Measurements from ENCODE around the gene SYNDIG1L.
"Not testable (repeated sequence)": the region's sequence is repeated elsewhere in the genome, so short reads cannot be mapped to it uniquely, and the experiment has no call there.

SYNDIG1L gene

DNA sequence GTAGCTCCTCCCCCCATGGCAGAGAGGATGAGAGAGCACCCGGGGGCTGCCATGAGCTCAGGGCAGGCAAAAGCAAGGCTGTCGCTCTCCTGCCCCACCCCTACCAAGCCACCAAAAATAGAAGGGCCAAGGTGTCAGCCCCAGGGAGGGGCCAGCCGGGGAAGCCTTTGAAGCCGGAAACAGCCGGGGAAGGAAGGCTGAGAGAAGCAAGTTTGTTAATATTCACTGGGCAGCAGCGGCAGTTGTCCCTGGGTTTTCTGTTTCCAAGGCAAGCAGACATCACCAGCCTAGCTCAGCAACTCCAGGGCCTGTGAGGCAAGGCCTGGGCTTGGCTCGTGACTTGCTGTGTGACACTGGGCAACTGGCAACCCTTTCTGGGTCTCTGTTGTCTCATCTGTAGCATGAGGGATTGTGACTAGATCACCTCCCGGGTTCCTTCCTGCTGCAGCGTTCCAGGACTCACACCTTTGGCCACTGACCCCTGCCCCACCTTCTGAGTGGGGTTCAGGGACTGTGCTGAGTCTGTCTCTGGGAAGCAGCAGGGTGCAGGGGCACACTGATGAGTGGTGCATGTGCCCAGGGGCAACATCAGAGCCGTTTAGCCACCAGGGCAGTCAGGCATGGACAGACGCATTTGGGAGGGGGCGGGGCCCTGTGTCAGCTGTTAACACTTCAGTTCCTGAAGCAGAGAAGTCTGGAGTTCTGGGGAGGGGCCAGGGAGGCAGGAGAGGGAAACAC, 24.3 kb downstream of the SYNDIG1L start:
- Histone ChIP-seq H3K4me1 (ENCODE audit: control insufficient read depth, insufficient read depth, low read length) (no peaks in the 10 kb centered on the region), H3K27me3 (ENCODE audit: control insufficient read depth, insufficient read depth, low read length) (peaks cover 91% of the 10 kb centered on the region), H3K36me3 (ENCODE audit: insufficient read depth, low read length) (no peaks in the 10 kb centered on the region), H3K4me3 (ENCODE audit: low read length) (no peak overlapping the region), H3K4me2 (ENCODE audit: low read length) (no peak overlapping the region), H3K9ac (ENCODE audit: low read depth, low read length) (no peak overlapping the region), H3K9me3 (replicated peaks; ENCODE audit: low read length) (no peaks in the 10 kb centered on the region)

DNA sequence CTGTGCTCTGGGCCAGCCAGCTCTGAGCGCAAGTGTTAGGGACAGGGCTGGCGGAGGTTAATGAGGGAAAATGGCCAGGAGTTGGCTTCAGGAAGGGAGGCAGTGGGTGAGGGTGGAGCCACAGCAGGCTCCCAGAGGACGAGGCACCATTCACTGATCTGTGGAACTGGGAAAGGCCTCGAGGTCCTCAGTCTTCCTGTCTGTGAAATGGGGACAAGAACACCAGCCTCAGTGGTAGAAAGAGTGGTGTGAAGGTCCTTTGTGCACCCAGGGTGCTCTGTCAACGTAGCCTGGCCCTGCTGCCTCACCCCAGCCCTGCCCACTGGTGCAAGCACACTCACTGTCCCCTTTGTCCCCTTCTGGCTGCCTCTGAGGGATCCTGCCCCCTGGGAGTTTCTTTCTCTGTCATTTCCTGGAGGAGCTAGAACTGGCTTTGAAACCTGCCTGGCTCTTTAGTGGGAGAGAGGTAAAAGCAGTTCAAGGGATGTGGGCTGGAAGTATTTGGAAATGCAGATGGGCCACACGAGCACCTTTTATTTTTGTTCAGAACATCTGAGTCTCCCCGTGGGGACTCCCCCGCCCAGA, 25.0 kb downstream of the SYNDIG1L start:
- H3K4me3 ChIP-seq (ENCODE audit: low read length) = no peak overlapping the region
- no peaks in the 10 kb centered on the region for H3K4me1 ChIP-seq (ENCODE audit: control insufficient read depth, insufficient read depth, low read length)
- H3K4me2 ChIP-seq (ENCODE audit: low read length) = no peak overlapping the region
- H3K9me3 ChIP-seq (replicated peaks; ENCODE audit: low read length) = no peaks in the 10 kb centered on the region
- no peak overlapping the region for H3K9ac ChIP-seq (ENCODE audit: low read depth, low read length)
- no peaks in the 10 kb centered on the region for H3K36me3 ChIP-seq (ENCODE audit: insufficient read depth, low read length)
- peaks cover 91% of the 10 kb centered on the region for H3K27me3 ChIP-seq (ENCODE audit: control insufficient read depth, insufficient read depth, low read length)

GRCh38 chr14:74400031-74400685, 25.9 kb downstream of the SYNDIG1L start:
- Histone ChIP-seq H3K27me3 (ENCODE audit: control insufficient read depth, insufficient read depth, low read length) (peaks cover 90% of the 10 kb centered on the region), H3K4me3 (ENCODE audit: low read length) (no peak overlapping the region), H3K9ac (ENCODE audit: low read depth, low read length) (no peak overlapping the region), H3K4me1 (ENCODE audit: control insufficient read depth, insufficient read depth, low read length) (no peaks in the 10 kb centered on the region), H3K9me3 (replicated peaks; ENCODE audit: low read length) (no peaks in the 10 kb centered on the region), H3K4me2 (ENCODE audit: low read length) (no peak overlapping the region), H3K36me3 (ENCODE audit: insufficient read depth, low read length) (no peaks in the 10 kb centered on the region)

DNA sequence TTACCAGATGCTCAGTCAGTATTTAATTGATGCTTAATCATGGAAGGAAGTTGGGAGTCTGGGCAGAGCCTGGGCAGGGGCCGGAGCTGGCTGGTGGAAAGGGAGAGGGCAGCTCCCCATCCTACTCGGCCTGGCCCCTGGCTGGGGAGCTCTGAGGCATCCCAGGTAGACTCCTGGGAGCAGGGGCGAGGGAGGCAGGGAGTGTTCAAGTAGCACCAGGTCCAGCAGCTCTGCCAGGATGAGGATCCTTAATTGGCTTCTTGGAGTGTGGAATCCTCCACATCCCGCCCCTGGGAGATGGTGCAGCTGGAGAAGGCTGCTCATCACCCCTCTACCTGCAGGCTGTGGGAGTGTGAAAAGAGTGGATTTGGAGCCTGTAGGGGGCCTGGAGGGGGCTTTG, 30.9 kb downstream of the SYNDIG1L start:
- Histone ChIP-seq H3K27me3 (ENCODE audit: control insufficient read depth, insufficient read depth, low read length) (peaks cover 77% of the 10 kb centered on the region), H3K4me1 (ENCODE audit: control insufficient read depth, insufficient read depth, low read length) (no peaks in the 10 kb centered on the region), H3K36me3 (ENCODE audit: insufficient read depth, low read length) (no peaks in the 10 kb centered on the region), H3K4me2 (ENCODE audit: low read length) (no peak overlapping the region), H3K9me3 (replicated peaks; ENCODE audit: low read length) (no peaks in the 10 kb centered on the region), H3K9ac (ENCODE audit: low read depth, low read length) (no peak overlapping the region), H3K4me3 (ENCODE audit: low read length) (no peak overlapping the region)

- Histone ChIP-seq H3K9ac (ENCODE audit: low read depth, low read length) (no peak overlapping the region), H3K36me3 (ENCODE audit: insufficient read depth, low read length) (no peaks in the 10 kb centered on the region), H3K4me2 (ENCODE audit: low read length) (no peak overlapping the region), H3K9me3 (replicated peaks; ENCODE audit: low read length) (no peaks in the 10 kb centered on the region), H3K4me1 (ENCODE audit: control insufficient read depth, insufficient read depth, low read length) (no peaks in the 10 kb centered on the region), H3K4me3 (ENCODE audit: low read length) (no peak overlapping the region), H3K27me3 (ENCODE audit: control insufficient read depth, insufficient read depth, low read length) (peaks cover 75% of the 10 kb centered on the region)
Observed at GRCh38 chr14:74394549-74394948, 31.5 kb downstream of the SYNDIG1L start.

- H3K9ac ChIP-seq (ENCODE audit: low read depth, low read length) = no peak overlapping the region
- H3K4me2 ChIP-seq (ENCODE audit: low read length) = no peak overlapping the region
- no peaks in the 10 kb centered on the region for H3K4me1 ChIP-seq (ENCODE audit: control insufficient read depth, insufficient read depth, low read length)
- H3K9me3 ChIP-seq (replicated peaks; ENCODE audit: low read length) = no peaks in the 10 kb centered on the region
- peaks cover 70% of the 10 kb centered on the region for H3K27me3 ChIP-seq (ENCODE audit: control insufficient read depth, insufficient read depth, low read length)
- H3K36me3 ChIP-seq (ENCODE audit: insufficient read depth, low read length) = no peaks in the 10 kb centered on the region
- no peak overlapping the region for H3K4me3 ChIP-seq (ENCODE audit: low read length)
Observed at GRCh38 chr14:74392616-74393570, 33.1 kb downstream of the SYNDIG1L start.

- Histone ChIP-seq H3K4me2 (ENCODE audit: low read length) (no peak overlapping the region), H3K4me1 (ENCODE audit: control insufficient read depth, insufficient read depth, low read length) (no peaks in the 10 kb centered on the region), H3K9ac (ENCODE audit: low read depth, low read length) (no peak overlapping the region), H3K27me3 (ENCODE audit: control insufficient read depth, insufficient read depth, low read length) (peaks cover 72% of the 10 kb centered on the region), H3K36me3 (ENCODE audit: insufficient read depth, low read length) (no peaks in the 10 kb centered on the region), H3K9me3 (replicated peaks; ENCODE audit: low read length) (no peaks in the 10 kb centered on the region), H3K4me3 (ENCODE audit: low read length) (no peak overlapping the region)
Observed at GRCh38 chr14:74391479-74391878, 34.5 kb downstream of the SYNDIG1L start.

DNA sequence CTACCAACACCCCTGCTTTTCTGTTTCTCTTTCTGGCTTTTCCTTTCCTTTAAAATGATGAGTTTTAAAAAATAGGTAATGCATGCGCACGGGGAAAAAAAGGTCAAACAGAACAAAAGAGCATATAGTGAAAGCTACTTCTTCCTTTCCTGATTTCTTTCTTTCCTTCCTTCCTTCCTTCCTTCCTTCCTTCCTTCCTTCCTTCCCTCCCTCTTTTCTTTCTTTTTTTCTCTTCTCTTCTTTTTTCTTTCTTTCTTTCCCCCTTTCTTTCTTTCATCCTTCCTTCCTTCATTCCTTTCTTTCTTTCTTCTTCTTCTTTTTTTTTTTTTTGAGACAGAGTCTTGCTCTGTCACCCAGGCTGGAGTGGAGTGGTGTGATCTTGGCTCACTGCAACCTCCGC, 35.5 kb downstream of the SYNDIG1L start:
- not testable (repeated sequence) for H3K9me3 ChIP-seq (replicated peaks; ENCODE audit: low read length); H3K4me2 ChIP-seq (ENCODE audit: low read length); H3K36me3 ChIP-seq (ENCODE audit: insufficient read depth, low read length); H3K9ac ChIP-seq (ENCODE audit: low read depth, low read length); H3K4me1 ChIP-seq (ENCODE audit: control insufficient read depth, insufficient read depth, low read length); H3K4me3 ChIP-seq (ENCODE audit: low read length)
- peaks cover 69% of the 10 kb centered on the region for H3K27me3 ChIP-seq (ENCODE audit: control insufficient read depth, insufficient read depth, low read length)

GRCh38 chr14:74389980-74390379, 36.0 kb downstream of the SYNDIG1L start:
- no peaks in the 10 kb centered on the region for H3K9me3 ChIP-seq (replicated peaks; ENCODE audit: low read length)
- no peak overlapping the region for H3K9ac ChIP-seq (ENCODE audit: low read depth, low read length)
- H3K36me3 ChIP-seq (ENCODE audit: insufficient read depth, low read length) = no peaks in the 10 kb centered on the region
- no peak overlapping the region for H3K4me2 ChIP-seq (ENCODE audit: low read length)
- H3K27me3 ChIP-seq (ENCODE audit: control insufficient read depth, insufficient read depth, low read length) = peaks cover 64% of the 10 kb centered on the region
- H3K4me3 ChIP-seq (ENCODE audit: low read length) = no peak overlapping the region
- no peaks in the 10 kb centered on the region for H3K4me1 ChIP-seq (ENCODE audit: control insufficient read depth, insufficient read depth, low read length)

DNA sequence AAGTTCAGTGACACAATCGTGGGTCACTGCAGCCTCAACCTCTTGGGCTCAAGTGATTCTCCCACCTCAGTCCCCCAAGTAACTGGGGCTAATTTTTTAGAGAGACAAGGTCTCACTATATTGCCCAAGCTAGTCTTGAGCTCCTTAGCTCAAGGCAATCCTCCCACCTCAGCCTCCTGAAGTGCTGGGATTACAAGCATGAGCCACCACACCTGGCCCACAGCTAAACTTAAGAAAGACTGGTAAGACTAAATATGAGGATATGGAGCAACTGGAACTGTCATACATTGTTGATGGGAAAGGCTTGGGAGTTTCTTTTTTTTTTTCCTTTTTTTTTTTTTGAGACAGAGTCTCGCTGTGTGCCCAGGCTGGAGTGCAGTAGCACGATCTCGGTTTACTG, 43.8 kb downstream of the SYNDIG1L start:
- no peak overlapping the region for H3K4me2 ChIP-seq (ENCODE audit: low read length)

GRCh38 chr14:74381571-74381970, 44.4 kb downstream of the SYNDIG1L start:
- not testable (repeated sequence) for H3K9me3 ChIP-seq (replicated peaks; ENCODE audit: low read length); H3K27me3 ChIP-seq (ENCODE audit: control insufficient read depth, insufficient read depth, low read length); H3K4me3 ChIP-seq (ENCODE audit: low read length); H3K9ac ChIP-seq (ENCODE audit: low read depth, low read length); H3K36me3 ChIP-seq (ENCODE audit: insufficient read depth, low read length); H3K4me1 ChIP-seq (ENCODE audit: control insufficient read depth, insufficient read depth, low read length); H3K4me2 ChIP-seq (ENCODE audit: low read length)

More for the DNA sequence above, 43.8 kb downstream of the SYNDIG1L start:
- Histone ChIP-seq H3K27me3 (ENCODE audit: control insufficient read depth, insufficient read depth, low read length) (peaks cover 13% of the 10 kb centered on the region), H3K9ac (ENCODE audit: low read depth, low read length) (no peak overlapping the region), H3K9me3 (replicated peaks; ENCODE audit: low read length) (no peaks in the 10 kb centered on the region), H3K36me3 (ENCODE audit: insufficient read depth, low read length) (no peaks in the 10 kb centered on the region), H3K4me3 (ENCODE audit: low read length) (no peak overlapping the region), H3K4me1 (ENCODE audit: control insufficient read depth, insufficient read depth, low read length) (no peaks in the 10 kb centered on the region)

Data from skeletal muscle satellite cell (primary cell).